ENCODE data around the gene GOSR2.
A peak's percentile ranks its signal among the peaks of the same experiment; 100 is the strongest.
"Not testable (repeated sequence)": the region's sequence is repeated elsewhere in the genome, so short reads cannot be mapped to it uniquely, and the experiment has no call there.

The GOSR2 gene

GRCh38 chr17:46968224-46968834, 45.4 kb downstream of the GOSR2 start:
- no peak for DNase-seq

DNA sequence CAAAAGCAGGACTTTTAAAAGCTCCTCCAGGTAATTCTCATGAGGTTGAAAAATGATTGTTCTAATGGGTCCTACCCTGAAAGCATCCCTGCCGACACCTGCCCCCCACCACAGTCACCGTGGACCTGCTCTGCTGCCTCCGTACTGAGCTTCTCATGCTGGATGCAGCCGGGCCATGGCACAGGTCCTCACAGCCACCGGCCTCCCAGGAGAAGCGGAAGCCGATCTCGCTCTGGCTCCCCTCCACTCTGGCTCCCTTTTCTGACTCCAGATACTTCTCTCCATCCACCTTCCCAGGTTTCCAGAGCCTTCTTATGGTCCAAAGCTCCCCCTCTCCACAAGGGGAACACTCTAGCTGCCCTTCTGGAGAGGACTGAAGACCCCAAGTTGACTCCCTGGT, 45.9 kb downstream of the GOSR2 start:
- no peak for DNase-seq

DNA sequence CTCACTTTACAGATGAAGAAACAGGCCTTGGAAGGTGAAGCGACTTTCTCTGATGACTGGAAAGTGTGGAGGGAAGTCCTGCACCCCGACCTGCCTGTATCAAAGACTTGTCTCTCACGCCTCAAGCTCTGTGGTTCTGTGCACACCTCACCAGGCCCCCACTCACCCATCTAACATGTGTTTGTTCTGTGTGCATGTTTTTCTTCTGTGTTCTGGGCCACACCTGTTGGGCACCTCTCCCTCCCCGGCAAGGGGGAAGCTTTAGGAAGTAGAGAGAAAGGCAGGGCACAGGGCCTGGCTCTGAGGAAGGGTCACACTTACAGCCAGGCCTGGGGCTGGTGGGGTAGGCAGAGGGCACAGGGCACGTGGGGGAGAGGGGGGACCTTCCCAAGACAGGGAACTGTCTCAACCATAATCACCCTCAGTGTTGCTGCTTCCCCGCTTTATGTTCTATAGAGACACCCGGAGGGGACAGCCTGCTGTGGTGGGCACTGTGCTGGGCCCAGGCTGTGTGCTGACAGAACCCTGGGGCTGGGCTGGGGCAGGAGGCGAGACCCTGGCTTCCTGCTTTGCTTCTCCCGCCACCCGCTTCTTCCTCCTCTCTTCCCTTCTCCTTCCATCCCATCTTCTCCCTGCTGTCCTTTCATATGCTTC, 48.8 kb downstream of the GOSR2 start:
- no peak for DNase-seq

GRCh38 chr17:46972346-46972745, 49.4 kb downstream of the GOSR2 start:
- no peak for DNase-seq

DNA sequence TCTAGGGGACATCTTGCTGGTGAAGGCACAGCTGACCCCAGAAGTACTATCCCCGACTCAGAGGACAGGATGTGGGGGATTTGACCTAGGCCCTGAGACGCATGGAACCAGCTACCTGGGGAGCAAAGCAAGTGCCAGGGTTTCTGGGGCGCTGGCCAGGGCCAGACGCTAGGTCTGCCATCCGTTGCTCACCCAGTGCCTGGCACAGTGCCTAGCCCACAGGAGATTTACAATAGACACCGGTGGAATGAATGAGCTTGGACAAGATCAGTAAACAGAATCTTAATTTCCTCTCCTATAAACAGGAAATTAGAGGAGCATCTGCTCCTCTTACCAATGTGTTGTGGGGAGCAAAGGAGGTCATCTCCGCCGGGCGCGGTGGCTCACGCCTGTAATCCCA, 51.1 kb downstream of the GOSR2 start:
- DNase-seq = no peak

GRCh38 chr17:46975287-46975686, 52.3 kb downstream of the GOSR2 start:
- no peak for DNase-seq

DNA sequence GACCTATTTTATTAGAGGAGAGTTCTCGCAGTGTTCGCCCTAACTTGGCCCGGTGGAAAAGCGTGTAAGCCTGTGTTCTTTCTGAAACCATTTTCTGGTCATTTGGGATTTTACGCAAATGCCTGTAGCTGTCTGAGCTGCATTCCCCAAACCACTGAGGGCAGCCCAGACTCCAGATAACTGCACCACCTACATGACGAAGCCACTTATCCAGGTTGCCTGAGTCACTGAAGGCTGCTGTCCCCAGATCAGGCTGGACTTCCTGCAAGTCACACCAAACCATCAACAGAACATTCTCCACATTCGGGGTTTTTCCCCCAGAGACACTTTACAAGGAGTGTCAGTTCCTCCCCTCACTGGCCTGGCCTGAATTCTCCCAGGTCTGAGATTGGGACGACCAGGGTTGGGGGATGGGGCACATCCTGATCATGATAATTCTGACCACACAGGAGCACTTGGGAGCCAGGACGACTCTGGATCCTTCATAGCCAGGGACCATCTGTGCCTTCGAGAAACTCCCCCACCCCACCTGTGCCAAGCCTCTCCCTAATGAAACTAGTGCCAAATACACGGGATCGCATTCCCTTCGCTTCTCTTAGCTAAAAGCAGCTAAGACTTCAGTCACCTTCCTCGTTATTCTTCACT, 53.8 kb downstream of the GOSR2 start:
- no peak for DNase-seq

DNA sequence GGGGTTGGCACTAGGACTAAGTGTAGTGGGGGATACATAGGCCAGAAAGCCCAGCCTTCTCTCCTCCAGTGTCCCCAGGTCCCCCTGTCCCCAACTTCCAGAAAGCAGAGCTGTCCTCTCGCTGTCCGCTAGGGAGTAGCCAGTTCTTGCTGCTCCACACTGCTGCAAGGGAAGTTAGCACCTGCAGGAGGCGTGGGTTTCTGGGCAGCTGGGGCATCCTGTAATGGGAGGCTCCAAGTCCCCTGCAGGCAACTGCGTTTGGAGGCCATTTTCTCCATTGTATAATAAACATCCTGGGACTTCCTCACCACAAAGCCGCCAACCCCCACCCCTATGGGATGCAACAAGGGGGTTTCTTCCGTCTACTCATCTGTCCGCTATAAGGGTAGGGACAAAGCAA, 54.4 kb downstream of the GOSR2 start:
- DNase-seq = peak; percentile 30

DNA sequence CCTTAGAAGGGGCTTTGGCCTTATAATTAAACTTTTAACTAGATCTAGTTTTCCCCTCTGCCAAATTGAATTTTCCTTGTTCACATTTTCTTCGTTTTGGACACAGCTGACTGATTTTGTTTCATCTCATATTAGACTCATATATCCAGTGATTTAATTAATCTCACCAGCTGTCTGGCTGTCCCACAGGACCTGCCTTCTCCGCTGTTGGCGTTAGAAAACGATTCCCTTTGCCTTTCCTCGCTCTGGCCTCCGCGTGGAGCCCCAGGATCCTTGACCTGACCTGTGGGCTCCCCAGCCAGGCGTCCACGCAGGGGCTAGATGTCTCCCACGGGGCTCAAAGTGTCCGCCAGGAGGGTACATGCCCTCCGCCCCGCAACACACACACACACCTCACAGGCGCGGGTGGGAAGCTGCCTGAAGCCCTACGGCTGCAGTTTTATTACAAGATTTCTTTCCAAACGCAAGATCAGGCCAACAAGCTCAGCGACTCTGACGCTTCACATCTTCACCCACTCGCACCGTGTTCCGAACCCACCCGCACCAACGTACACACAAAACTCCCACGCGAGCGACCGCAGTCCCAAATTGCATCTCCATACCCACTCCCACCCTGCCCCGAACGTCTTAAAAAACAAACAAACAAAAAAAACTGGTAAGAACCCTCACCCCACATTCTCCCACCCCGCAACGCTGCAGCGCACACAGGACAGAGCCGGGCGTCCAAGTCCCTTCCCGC, 55.0 kb downstream of the GOSR2 start:
- no peak for DNase-seq

DNA sequence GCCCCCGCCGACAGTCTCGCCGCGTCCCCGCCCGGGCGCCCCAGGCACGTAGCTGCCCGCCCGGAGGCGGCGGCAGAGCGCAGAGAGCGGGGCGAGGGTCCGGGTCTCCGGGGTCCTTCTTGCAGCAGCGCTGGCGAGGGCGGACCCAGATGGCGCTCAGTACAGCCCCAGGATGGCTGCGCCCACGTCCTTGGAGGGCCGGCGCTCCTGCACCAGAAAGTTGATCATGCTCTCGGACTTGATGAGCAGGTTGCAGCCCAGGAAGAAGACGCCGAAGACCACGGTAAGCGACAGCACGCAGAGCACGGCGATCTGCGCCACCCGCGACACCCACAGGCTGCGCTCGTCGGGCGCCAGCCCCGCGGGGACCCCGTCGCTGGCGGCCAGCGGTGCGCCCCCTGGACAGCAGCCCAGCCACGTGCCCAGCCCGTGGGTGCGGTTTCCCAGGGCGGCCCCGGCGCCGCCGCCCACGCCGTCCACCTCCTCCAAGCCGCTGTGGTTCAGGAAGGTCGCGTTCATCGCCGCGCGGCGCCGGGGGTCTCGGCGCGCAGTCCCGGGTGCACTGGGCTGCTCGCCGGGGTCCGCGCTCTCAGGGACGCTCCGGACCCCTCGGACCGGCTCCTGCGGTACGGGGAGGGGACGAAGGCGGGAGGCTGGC, 55.7 kb downstream of the GOSR2 start:
- DNase-seq = no peak

DNA sequence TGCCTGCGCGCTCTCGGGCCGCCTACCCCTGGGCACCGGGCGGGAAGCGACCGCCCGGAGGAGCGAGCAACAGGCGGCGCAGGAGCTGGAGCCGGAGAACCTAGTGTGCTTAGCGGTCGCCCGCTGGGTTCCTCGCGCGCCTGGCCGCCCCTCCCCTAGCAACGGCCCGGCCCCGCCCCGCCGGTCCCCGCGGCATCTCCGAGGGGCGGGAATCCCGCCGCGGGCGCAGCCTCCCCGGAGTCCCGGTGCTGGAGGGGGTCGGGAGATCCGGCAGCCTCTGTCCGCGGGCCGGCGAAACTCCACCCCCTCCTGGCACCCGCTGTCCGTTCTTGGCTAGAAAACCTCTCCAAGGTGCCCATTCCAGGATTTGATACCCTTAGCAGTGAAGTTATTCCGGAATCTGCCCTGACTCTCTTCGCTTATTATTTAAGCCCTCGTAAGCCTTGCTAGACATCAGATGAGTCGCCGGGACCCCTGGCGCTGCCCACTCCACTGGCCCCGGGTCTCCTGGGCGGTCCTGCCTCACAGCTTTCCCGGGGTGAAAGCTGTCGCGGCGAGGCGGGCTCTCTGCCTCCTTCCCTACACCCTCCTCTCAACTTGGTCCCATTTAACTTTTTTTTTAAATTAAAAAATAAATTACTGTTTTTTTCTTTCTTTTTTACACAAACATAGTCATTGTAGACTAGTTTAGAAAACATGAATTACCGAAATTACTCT, 56.3 kb downstream of the GOSR2 start, which contains the start of gene RPRML:
RPRML (minus strand) TSS at position 107 of the 717 bp plus-strand sequence. CDS start 246 bp downstream, outside the sequence.
- no peak for DNase-seq

GRCh38 chr17:46982577-46982976, 59.6 kb downstream of the GOSR2 start:
- DNase-seq = no peak

DNA sequence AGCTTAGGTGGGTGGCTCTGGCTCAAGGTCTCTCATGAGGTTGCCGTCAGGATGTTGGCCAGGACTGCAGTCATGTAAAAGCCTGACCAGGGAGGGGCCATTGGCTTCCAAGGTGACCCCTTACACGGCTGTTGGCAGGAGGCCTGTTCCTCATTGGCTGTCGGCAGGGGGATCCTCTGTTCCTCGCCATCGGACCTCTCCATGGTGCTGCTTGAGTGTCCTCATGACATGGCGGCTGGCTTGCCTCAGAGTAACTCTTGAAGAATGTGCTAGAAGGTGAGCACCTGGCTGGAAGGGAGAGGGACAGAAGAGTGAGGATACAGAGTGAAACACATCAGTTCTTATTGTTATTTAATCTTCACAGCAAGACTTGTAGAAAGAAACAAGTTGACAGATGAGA, 60.8 kb downstream of the GOSR2 start:
- DNase-seq = no peak

DNA sequence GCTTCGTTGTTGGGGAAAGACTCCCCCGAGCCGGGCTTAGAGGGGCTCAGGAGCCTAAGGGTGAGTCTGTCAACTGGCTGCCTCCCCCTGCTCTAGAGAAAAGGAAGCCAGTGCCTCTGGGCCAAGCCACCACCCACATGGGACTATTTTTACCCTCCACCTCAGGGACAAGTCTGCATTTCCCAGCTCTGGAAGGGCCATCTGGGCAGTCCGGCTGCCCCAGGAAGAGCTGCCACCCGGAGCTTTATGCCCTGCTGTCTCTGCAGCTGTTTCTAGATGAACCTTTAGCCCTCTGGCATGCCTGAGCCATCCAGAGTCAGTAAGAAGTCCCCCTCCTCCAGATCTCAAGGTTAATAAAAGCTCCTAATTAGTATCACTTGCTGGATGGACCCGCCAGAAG, 61.4 kb downstream of the GOSR2 start:
- DNase-seq = no peak

DNA sequence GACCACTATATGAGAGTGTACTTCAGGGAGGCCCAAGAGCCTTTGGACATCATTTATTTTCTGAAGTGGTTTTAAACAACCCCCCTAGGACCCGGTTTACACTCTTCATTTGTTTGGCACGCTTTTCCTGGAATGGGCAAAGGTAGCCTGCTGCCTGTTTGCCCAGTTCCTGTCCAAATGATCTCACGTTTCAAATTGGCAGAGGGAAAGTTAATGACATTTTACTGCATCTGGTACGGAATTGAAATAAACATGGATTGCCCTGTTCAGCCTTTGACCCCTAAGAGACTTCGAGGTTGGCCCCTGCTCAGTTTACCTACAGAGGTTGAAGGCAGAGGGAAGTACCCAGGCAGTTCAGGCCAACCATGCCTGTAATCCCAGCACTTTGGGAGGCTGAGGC, 61.9 kb downstream of the GOSR2 start:
- no peak for DNase-seq

GRCh38 chr17:46986366-46986765, 63.4 kb downstream of the GOSR2 start:
- no peak for DNase-seq

DNA sequence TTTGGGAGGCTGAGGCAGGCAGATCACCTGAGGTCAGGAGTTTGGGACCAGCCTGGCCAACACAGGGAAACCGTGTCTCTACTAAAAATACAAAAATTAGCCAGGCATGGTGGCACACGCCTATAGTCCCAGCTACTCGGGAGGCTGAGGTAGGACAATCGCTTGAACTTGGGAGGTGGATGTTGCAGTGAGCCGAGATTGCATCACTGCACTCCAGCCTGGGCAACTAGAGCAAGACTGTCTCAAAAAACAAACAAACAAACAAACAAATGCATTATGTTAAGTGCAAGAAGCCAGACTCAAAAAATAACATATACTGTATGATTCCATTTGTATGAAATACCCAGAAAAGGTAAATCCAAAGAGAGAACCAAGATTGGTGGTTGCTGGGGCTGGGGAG, 65.0 kb downstream of the GOSR2 start:
- not testable (repeated sequence) for DNase-seq

GRCh38 chr17:46989637-46990431, 66.9 kb downstream of the GOSR2 start:
- DNase-seq = no peak

DNA sequence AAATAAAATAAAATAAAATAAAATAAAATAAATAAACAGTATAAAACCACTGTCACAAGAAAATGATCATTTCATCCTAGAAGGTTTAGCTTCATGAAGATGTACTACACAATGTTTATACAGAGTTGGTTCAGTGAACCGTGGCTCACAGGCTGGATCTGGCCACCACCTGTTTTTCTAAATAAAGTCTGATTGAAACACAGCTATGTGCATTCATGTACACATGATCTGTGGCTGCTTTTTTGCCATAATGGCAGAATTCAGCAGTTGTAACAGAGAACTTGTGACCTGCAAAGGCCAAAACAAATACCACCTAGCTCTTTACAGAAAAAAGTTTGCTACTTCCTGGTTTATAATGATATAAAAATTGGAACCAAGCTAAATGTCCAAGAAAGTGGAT, 68.7 kb downstream of the GOSR2 start:
- DNase-seq = no peak
